Measurements from ENCODE around the gene ZNF33B.
"Not testable (repeated sequence)": the region's sequence is repeated elsewhere in the genome, so short reads cannot be mapped to it uniquely, and the experiment has no call there.

ZNF33B gene

DNA sequence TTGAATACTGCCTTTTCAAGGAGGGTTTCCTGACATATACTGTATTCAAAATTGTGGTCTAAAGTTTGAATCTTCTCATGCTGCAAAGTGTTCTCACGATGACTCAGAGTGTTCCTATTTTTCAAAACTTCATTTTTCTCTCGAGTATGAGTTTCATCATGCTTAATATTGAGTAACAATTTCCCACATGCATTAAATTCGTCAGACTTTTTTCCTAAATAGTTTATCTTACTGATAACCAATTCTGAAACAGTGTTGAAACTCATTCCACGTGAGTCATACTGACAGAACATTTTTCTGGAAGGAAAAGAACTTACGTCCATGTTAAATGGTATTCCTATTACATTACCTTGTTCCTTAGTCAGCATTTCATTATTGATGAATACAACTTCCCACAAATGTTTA lies 44.1 kb downstream of the ZNF33B start:
- TF ChIP-seq, protein P1, sequence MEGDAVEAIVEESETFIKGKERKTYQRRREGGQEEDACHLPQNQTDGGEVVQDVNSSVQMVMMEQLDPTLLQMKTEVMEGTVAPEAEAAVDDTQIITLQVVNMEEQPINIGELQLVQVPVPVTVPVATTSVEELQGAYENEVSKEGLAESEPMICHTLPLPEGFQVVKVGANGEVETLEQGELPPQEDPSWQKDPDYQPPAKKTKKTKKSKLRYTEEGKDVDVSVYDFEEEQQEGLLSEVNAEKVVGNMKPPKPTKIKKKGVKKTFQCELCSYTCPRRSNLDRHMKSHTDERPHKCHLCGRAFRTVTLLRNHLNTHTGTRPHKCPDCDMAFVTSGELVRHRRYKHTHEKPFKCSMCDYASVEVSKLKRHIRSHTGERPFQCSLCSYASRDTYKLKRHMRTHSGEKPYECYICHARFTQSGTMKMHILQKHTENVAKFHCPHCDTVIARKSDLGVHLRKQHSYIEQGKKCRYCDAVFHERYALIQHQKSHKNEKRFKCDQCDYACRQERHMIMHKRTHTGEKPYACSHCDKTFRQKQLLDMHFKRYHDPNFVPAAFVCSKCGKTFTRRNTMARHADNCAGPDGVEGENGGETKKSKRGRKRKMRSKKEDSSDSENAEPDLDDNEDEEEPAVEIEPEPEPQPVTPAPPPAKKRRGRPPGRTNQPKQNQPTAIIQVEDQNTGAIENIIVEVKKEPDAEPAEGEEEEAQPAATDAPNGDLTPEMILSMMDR (IDR thresholded peaks at IDR 0.05; ENCODE audit: low read depth, low read length, missing control alignments), result no peak
- no peak overlapping the region for H3K4me3 ChIP-seq (ENCODE audit: low read depth, low read length)
- no peak for DNase-seq (ENCODE audit: low read depth)

DNA sequence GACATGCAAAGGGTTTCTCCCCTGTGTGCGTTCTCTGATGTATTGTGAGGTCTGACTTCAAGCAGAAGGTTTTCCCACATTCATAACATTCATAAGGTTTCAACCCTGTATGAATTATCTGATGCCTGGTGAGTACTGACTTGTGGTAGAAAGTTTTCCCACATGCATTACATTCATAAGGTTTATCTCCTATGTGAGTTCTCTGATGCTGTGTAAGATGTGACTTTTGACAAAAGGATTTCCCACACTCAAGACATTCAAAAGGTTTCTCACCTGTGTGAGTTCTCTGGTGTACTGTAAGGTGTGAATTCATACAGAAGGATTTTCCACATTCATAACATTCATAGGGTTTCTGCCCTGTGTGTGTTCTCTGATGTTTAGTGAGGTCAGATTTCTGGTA lies 45.1 kb downstream of the ZNF33B start:
- H3K4me3 ChIP-seq (ENCODE audit: low read depth, low read length), result no peak overlapping the region
- no peak for DNase-seq (ENCODE audit: low read depth)
- TF ChIP-seq, protein P1 (IDR thresholded peaks at IDR 0.05; ENCODE audit: low read depth, low read length, missing control alignments), result no peak
- in situ Hi-C loops (cut with HindIII; ENCODE audit: low sequenced_read_pairs), result no loop called here

More for the DNA sequence above, 44.1 kb downstream of the ZNF33B start:
- in situ Hi-C loops (cut with HindIII; ENCODE audit: low sequenced_read_pairs), result no loop called here

DNA sequence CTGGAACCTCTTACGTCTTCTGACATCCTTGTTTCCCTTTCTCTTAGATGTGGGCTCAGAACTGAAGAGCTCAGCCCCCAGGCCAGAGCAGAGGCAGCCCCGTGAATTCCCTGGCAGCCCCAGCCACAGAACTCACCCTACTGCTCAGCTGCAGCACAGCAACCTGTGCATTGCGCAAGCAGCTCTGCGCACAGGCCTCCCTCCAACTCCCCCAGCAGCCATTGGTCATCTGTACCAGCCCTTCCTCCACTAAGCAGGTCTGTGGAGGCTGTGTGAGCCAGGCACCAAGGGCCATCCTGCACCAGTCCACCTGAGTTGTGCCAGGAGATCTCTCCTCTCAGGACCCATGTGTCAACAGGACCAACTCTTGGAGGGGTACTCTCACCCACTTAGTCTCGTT lies 54.5 kb downstream of the ZNF33B start:
- no peak overlapping the region for H3K4me3 ChIP-seq (ENCODE audit: low read depth, low read length)
- TF ChIP-seq, protein P1 (IDR thresholded peaks at IDR 0.05; ENCODE audit: low read depth, low read length, missing control alignments), result no peak
- in situ Hi-C loops (cut with HindIII; ENCODE audit: low sequenced_read_pairs), result no loop called here
- no peak for DNase-seq (ENCODE audit: low read depth)

DNA sequence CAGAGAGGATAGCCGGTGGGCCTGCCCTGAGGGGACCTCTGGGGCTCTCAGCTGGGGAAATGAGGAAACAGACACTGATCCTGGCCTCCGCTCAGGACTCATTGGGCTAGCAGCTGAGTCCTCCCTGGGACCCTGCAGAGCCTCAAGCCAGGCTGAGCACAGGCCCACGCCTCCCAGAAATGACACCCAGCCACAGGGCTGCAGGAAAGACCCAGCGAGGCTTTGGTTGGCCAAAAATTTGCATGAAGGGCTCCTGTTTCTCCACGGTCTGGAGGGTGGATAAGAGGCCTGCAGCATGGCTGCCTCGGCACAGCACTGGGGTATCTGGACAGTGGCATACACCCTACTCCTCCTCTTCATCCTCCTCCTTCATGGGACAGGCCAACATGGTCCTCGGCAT lies 60.4 kb downstream of the ZNF33B start:
- no peak for DNase-seq (ENCODE audit: low read depth)
- TF ChIP-seq, protein P1 (IDR thresholded peaks at IDR 0.05; ENCODE audit: low read depth, low read length, missing control alignments), result no peak
- in situ Hi-C loops (cut with HindIII; ENCODE audit: low sequenced_read_pairs), result no loop called here
- H3K4me3 ChIP-seq (ENCODE audit: low read depth, low read length), result no peak overlapping the region

DNA sequence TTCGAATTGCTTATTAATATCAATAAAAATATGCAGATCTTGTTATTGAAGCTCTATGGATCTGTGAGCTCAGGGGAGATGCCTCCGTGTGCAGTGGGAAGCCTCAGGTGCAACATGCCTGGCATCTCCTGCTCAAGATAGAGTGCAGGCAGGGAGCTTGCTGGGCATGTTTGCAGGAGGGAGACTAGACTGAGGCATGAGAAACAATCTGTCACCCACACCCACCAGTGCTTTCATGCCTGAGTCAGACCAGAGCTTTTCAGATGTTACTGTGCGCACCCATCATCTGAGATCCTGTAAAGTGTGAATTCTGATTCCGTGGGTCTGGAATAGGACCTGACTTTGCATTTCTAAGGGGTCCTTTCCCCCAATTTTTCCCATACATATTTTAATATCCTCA lies 62.0 kb downstream of the ZNF33B start:
- DNase-seq (ENCODE audit: low read depth), result no peak
- TF ChIP-seq, protein P1 (IDR thresholded peaks at IDR 0.05; ENCODE audit: low read depth, low read length, missing control alignments), result no peak
- in situ Hi-C loops (cut with HindIII; ENCODE audit: low sequenced_read_pairs), result no loop called here
- H3K4me3 ChIP-seq (ENCODE audit: low read depth, low read length), result no peak overlapping the region

DNA sequence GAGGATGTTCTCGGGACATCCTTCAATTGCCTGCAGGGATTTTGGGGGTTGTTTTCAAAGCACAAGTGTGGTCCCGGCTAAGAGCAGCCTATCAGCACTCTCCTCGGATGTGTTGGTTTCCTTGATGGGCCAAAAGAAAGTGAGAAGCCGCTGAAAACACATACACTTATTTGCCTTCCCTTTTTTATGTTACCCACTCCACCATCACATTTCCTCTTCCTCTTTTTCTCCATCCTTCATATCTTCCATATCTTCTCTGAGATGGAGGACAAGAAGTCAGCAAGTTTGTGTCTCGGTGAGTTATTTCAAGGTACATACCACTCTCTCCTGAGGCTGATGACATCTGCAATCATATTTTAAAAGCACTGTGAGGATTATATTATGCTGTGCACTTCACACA lies 64.0 kb downstream of the ZNF33B start:
- in situ Hi-C loops (cut with HindIII; ENCODE audit: low sequenced_read_pairs), result no loop called here
- H3K4me3 ChIP-seq (ENCODE audit: low read depth, low read length), result no peak overlapping the region
- no peak for DNase-seq (ENCODE audit: low read depth)
- TF ChIP-seq, protein P1 (IDR thresholded peaks at IDR 0.05; ENCODE audit: low read depth, low read length, missing control alignments), result no peak

DNA sequence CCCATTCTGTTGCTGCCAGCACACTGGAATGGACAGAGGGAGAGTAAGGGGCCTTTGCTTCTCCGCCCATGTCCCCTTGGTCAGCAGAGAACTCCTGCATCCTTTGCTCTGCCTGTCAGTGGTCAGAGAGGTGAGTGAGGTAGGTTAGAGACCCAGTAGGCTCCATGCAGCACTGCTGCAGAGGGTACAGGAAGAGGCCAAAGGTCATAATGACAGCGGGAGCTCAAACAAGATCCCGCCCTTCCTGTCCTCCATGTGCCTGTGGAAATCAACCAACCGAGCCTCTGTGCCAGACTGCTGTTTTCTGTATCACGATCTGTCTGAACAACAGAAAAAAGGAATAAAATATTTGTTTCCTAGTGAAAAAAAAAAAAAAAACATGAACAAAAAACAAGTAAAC lies 81.4 kb downstream of the ZNF33B start:
- no peak overlapping the region for H3K4me3 ChIP-seq (ENCODE audit: low read depth, low read length)
- in situ Hi-C loops (cut with HindIII; ENCODE audit: low sequenced_read_pairs), result no loop called here
- TF ChIP-seq, protein P1 (IDR thresholded peaks at IDR 0.05; ENCODE audit: low read depth, low read length, missing control alignments), result no peak
- DNase-seq (ENCODE audit: low read depth), result no peak

DNA sequence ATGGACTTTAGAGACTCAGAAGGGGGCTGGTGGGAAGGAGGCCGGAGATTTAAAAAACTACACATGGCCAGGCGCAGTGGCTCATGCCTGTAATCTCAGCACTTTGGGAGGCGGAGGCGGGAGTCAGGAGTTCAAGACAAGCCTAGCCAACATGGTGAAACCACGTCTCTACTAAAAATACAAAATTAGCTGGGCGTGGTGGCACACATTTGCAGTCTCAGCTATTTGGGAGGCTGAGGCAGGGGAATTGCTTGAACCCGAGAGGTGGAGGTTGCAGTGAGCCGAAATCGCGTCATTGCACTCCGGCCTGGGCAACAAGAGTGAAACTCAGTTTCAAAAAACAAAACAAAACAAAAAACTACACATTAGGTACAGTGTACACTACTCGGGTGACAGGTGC lies 84.8 kb downstream of the ZNF33B start:
- in situ Hi-C loops (cut with HindIII; ENCODE audit: low sequenced_read_pairs); DNase-seq (ENCODE audit: low read depth); H3K4me3 ChIP-seq (ENCODE audit: low read depth, low read length): not testable (repeated sequence)

Measured in astrocyte of the cerebellum (primary cell).